HTERT RPE-1 (cell line): ENCODE results near the gene PROM2.
"Not testable (repeated sequence)": the region's sequence is repeated elsewhere in the genome, so short reads cannot be mapped to it uniquely, and the experiment has no call there.

Experiments used
- in situ Hi-C: fragments of 300-500 bp; cut with MboI; formaldehyde crosslinking; loops from 4 replicates; pipeline ENCODE4 v1.14.3; 2020; ENCODE audit warnings: low sequenced_read_pairs

The PROM2 gene, protein sequence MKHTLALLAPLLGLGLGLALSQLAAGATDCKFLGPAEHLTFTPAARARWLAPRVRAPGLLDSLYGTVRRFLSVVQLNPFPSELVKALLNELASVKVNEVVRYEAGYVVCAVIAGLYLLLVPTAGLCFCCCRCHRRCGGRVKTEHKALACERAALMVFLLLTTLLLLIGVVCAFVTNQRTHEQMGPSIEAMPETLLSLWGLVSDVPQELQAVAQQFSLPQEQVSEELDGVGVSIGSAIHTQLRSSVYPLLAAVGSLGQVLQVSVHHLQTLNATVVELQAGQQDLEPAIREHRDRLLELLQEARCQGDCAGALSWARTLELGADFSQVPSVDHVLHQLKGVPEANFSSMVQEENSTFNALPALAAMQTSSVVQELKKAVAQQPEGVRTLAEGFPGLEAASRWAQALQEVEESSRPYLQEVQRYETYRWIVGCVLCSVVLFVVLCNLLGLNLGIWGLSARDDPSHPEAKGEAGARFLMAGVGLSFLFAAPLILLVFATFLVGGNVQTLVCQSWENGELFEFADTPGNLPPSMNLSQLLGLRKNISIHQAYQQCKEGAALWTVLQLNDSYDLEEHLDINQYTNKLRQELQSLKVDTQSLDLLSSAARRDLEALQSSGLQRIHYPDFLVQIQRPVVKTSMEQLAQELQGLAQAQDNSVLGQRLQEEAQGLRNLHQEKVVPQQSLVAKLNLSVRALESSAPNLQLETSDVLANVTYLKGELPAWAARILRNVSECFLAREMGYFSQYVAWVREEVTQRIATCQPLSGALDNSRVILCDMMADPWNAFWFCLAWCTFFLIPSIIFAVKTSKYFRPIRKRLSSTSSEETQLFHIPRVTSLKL

GRCh38 chr2:95274291-95275150, at the start of gene PROM2:
Gene PROM2 (plus strand): TSS chr2:95274449. CDS start chr2:95274586, 137 bp downstream.
- in situ Hi-C loops, result no loop called here

DNA sequence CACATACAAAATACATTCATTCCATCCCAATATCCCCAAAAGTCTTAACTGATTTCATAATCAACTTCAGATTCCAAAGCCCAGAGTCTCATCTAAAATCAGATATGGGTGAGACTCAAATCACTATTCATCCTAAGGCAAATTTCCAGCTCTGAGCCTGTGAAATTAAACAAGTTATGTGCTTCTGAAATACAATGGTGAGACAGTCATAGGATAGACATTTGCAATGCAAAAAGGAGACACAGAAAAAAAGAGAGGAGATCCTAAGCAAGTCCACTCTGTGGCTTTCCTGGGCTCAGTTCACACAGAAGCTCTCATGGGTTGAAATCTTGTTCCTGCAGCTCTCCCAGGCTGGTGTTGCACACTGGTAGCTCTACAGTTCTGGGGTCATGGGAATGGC, 48.6 kb upstream of the PROM2 start:
- in situ Hi-C loops, result no loop called here

- in situ Hi-C loops, result no loop called here
Measured at GRCh38 chr2:95231723-95232122, 42.5 kb upstream of the PROM2 start.

GRCh38 chr2:95232232-95232631, 42.0 kb upstream of the PROM2 start:
- in situ Hi-C loops, result no loop called here

GRCh38 chr2:95234286-95234785, 39.9 kb upstream of the PROM2 start:
- in situ Hi-C loops, result no loop called here

DNA sequence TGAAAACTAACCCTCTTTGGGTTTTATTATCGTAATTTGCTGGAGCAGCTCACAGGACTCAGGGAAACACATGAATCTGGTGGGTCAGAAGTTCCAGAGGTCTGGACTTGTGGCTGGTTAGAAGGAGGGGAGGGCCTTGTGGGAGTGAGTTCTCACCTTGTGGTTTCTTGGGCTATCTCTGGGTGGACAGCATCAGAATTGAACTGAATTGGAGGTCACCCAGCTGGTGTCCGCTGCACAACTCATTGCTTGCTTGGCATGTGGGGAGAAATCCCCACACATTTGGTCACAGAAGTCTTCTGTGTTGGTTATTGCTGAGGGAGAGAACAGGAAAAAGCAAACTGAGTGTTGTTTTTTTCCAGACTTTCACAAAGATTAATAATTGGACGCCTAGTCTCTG, 39.4 kb upstream of the PROM2 start:
- in situ Hi-C loops, result no loop called here

DNA sequence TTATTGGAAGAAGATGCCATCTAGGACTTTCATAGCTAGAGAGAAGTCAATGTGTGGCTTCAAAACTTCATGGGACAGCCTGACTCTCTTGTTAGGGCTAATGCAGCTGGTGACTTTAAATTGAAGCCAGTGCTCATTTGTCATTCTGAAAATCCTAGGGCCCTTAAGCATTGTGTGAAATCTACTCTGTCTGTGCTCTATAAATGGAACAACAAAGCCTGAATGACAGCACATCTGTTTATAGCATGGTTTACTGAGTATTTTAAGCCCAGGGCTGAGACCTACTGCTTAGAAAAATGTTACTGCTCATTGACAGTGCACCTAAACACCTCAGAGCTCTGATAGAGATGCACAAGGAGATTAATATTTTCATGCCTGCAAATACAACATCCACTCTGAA, 36.1 kb upstream of the PROM2 start:
- in situ Hi-C loops, result no loop called here

DNA sequence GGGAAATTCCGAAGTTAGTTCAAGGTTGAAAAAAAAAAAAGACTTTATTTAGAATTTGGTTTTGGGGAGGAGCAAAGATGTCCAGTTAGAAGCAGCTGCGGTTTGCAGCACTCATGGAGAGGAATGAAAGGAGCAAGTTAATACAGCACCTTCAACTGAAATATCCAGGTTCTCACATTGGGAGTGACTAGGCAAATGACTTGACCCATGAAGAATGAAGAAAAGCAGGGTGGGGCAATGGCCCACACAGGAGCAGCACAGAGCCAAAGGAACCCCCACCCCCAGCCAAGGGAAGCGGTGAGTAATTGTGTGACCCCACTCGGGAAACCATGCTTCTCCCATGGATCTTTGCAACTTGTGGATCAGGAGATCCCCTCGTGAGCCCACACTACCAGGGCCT, 34.2 kb upstream of the PROM2 start:
- in situ Hi-C loops, result no loop called here

DNA sequence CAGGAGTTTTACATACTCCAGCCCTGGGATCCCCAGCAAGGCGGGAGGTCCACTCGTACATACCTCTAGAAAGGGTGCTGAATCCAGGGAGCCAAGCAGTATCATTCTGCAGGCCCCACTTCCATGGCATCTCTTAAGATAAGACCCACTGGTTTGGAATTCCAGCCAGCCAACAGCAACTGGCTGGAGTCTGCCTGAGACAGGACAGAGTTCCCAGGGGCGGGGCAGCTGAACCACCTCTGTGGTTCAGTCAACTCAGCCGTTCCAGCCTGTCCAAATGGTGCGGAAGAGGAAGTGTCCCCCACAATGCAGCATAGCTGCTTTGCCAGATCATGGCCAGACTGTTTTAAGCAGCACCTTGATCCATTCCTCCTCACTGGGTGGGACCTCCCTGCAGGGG, 33.7 kb upstream of the PROM2 start:
- in situ Hi-C loops, result no loop called here

- in situ Hi-C loops, result not testable (repeated sequence)
Measured at GRCh38 chr2:95242084-95242483, 32.2 kb upstream of the PROM2 start.

DNA sequence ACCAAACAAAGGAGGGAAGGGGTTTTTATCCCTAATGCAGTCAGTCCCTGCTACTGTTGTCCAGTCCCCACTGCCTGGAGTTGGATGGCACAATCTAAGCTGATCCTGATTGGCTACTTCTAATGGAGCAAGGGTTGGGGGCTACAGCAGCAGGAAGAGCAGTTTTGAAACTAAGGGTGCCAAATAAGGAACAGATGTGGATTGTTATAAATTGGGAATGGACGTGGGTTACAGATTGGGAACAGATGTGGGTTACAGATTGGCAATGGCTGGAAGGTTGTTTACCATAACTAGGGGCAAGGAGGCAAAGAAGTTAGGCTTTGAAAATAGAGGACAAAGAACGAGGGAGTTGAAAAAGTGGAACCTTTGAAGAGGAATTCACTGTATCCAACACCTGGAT, 16.0 kb upstream of the PROM2 start:
- in situ Hi-C loops, result no loop called here

DNA sequence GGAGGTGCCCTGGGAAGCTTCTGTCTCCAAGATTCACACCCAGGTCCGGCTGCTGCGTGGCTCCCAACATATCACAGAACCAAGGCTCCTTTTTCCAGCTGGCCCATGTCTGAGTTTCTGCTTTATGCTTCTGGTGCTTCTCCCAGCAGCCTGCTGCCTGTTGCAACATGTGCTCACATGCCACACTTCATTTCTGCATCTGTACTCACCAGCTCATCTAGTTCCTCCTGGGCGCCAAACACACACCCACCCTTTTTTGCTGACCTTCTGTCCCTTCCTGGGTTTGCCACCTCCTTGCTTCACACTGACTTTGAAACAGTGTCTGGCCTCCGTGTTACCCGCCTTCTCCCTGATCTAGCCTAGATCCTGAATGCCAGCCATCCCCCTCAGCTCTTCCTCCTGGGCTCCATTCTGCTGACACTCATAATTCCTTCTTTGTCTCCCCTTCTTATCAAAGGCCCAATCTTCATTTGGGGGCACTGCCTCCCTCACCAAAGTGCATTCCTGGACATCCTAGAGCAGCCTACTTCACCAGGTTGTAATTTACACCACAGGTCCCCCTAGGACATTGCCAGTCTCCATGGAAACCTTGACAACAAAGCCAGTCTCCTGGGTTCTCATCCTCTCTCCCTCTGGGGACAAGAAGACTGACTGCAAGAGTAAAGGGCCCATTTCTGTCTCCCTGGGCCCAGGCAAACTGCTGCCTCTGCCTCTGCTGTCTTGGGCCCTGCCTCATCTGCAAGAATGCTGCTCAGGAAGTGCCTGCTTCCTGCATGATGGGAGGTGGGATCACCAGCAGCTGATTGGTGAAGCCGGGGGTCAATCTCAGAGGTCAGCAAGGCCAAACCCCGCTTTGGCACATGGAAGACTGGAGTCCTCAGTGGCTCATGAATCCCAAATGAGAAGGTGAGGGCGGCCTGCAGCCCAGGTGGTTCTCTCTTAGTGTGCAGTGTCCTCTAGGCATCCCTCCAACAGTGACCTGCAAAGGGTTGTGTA, 13.9 kb upstream of the PROM2 start:
- in situ Hi-C loops, result no loop called here

GRCh38 chr2:95261602-95262001, 12.6 kb upstream of the PROM2 start:
- in situ Hi-C loops, result no loop called here

DNA sequence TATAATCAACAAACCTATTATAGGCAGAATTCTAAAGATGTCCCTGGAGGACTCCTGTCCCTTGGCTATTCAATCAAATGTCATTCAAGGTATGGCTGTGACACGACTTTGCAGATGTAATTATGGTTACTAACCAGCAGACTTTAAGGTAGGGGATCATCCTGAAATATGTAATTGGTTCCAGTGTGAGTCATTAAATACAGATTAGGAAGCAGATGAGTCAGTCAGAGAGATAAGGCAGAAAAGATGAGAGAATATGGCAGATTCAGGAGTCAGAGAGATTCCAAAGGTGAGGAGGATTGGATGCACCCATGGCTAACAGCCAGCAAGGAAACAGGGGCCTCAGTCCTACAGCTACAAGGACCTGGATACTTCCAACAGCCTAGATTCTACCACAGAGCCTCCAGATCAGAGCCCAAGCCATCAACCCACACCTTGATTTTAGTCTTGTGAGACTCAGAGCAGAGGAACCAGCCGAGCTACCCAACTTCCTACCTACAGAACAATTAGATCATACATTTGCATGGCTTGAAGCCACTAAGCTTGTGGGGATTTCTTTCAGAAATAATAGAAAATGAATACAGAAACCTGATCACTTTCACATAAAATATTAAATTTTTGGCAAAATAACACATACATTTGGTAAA, 11.2 kb upstream of the PROM2 start:
- in situ Hi-C loops, result no loop called here

DNA sequence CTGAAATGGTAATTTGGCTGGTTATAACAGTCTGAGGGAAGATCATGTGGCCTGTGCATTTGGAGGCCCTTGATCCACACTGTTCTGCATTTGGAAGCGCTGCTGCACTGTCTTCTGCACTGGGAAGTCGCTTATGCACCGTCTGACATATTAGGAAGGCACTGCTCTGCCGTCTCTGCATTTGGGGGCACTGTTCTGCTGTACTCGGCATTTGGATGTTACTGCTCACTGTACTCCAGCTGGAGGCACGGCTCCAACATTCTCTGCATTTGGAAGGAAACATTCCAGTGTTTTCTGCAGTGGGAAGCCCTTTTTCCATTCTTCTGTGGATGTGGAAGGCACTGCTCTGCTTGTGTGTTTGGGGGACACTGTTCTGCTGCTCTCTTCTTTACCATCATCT, 9.6 kb upstream of the PROM2 start:
- in situ Hi-C loops, result no loop called here

- in situ Hi-C loops, result no loop called here
Measured at GRCh38 chr2:95265182-95265581, 9.1 kb upstream of the PROM2 start.

- in situ Hi-C loops, result no loop called here
Measured at GRCh38 chr2:95266781-95267430, 7.3 kb upstream of the PROM2 start.

GRCh38 chr2:95267458-95268210, 6.6 kb upstream of the PROM2 start:
- in situ Hi-C loops, result no loop called here
